Thymus (tissue), 11 donors: ENCODE results near the gene PCSK5. TPM values are rescaled to one million over a fixed set of nuclear protein-coding genes. Genes with fewer than 3 reads are reported as not detected.
"Not testable (repeated sequence)": the region's sequence is repeated elsewhere in the genome, so short reads cannot be mapped to it uniquely, and the experiment has no call there.

Source experiments
- DNase-seq, 9 donors: peaks; one replicate each; pipeline ENCODE4 v3.0.0-alpha.2; 2013; ENCODE audit warnings: low spot score in 9 of 9, low read depth in 6 of 9, missing footprints in 1 of 9
- H3K27ac ChIP-seq, 2 donors: one replicate each; pipeline ENCODE4 v1.5.1; 2013; ENCODE audit warnings: control low read depth in 1 of 2, low read depth in 1 of 2, low read length in 1 of 2, mild to moderate bottlenecking in 1 of 2, moderate library complexity in 1 of 2
- H3K27me3 ChIP-seq, 2 donors: one replicate each; pipeline ENCODE4 v1.5.1; 2013; ENCODE audit warnings: low read length in 1 of 2; ENCODE audit not compliant: control insufficient read depth in 2 of 2, insufficient read depth in 1 of 2
- H3K36me3 ChIP-seq, 2 donors: one replicate each; pipeline ENCODE4 v1.5.1; 2013; ENCODE audit warnings: low read length in 1 of 2, mild to moderate bottlenecking in 1 of 2, moderate library complexity in 1 of 2; ENCODE audit not compliant: control insufficient read depth in 2 of 2, insufficient read depth in 2 of 2
- H3K4me1 ChIP-seq, 2 donors: one replicate each; pipeline ENCODE4 v1.5.1; 2013; ENCODE audit warnings: low read length in 2 of 2; ENCODE audit not compliant: control insufficient read depth in 2 of 2, insufficient read depth in 2 of 2
- H3K4me3 ChIP-seq, 2 donors: one replicate each; pipeline ENCODE4 v1.5.1; 2013; ENCODE audit warnings: low read length in 2 of 2, control low read depth in 1 of 2, mild to moderate bottlenecking in 1 of 2
- H3K9me3 ChIP-seq, 2 donors: one replicate each; pipeline ENCODE4 v1.5.1; 2013; ENCODE audit warnings: low read length in 1 of 2, mild to moderate bottlenecking in 1 of 2; ENCODE audit not compliant: control insufficient read depth in 2 of 2, insufficient read depth in 1 of 2
- WGBS: extraction: QIAGEN DNeasy Blood & Tissue Kit; methylation state at CpG from one replicate; pipeline ENCODE4 v1.1.7; 2013; 5-methylcytosine and 5-hydroxymethylcytosine counted together
- polyA plus RNA-seq: library from polyadenylated mRNA; stranded (reverse); fragments of 200-250 nt; gene quantifications from one replicate; pipeline ENCODE4 v1.2.3, GENCODE V29; 2013
- total RNA-seq: library from RNA; stranded (reverse); fragments of 120-200 nt; gene quantifications from one replicate; pipeline ENCODE4 v1.2.4, GENCODE V29; 2013
- donor health status: healthy.

PCSK5 gene
- total and polyA plus RNA-seq, 2 donors, result 4.1 to 20.1 TPM

DNA sequence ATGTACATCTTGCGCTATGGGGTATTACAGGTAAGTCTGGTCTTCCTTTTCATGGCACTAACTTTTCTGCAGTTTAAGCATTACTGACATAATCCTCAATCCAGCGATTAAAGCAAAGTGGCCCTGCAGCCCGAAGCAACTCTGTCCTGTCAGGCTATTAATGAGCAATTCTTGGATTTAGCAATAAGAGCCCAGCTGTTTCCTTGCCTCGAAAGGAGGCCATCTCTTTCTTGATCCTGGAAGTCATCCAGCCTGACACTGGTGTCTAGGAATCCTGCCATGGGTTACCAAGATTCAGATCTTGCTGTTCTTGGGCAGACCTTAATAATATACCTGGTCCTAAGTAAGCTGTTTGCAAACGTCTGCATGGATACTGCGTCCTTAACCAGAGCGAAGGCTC, 401.8 kb downstream of the PCSK5 start:
- DNase-seq, result no peak

GRCh38 chr9:76292658-76293057, 402.2 kb downstream of the PCSK5 start:
- Histone ChIP-seq H3K36me3 (no peaks in the 10 kb centered on the region), H3K9me3 (no peaks in the 10 kb centered on the region), H3K4me1 (peaks cover 3 to 7% of the 10 kb centered on the region in 2 donors), H3K27ac (no peak overlapping the region), H3K27me3 (no peaks in the 10 kb centered on the region), H3K4me3 (no peak overlapping the region)
- DNase-seq, result no peak
- 76% methylated on average over 5 of the region's 5 CpGs for WGBS

More for the DNA sequence above, 401.8 kb downstream of the PCSK5 start:
- H3K4me1 ChIP-seq, result peaks cover 0 to 4% of the 10 kb centered on the region in 2 donors
- H3K27me3 ChIP-seq, result no peaks in the 10 kb centered on the region
- no peak overlapping the region for H3K27ac ChIP-seq
- no peak overlapping the region for H3K4me3 ChIP-seq
- no peaks in the 10 kb centered on the region for H3K36me3 ChIP-seq
- H3K9me3 ChIP-seq, result no peaks in the 10 kb centered on the region
- WGBS, result 94% methylated on average over 7 of the region's 7 CpGs

DNA sequence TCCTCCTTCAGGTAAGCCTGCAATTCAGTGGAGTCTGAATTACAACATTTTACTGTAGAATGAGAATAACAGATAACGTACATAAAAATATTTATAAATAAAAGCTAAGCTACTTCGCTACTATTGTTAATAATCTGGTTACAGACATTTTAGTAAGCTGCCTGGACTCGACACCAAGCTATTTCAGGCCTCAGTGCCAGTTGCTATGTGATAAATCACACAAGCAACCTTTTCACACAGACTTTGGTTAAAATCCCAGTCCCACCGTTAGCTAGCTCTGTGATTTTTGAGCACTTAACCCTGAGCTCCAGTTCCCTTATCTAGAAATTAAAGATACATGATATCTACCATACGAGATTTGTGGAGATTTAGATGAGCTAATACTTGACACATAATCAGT, 403.8 kb downstream of the PCSK5 start:
- Histone ChIP-seq H3K36me3 (no peaks in the 10 kb centered on the region), H3K4me1 (peaks cover 3 to 12% of the 10 kb centered on the region in 2 donors), H3K4me3 (no peak overlapping the region), H3K9me3 (no peaks in the 10 kb centered on the region), H3K27ac (no peak overlapping the region), H3K27me3 (no peaks in the 10 kb centered on the region)
- no peak for DNase-seq
- WGBS, result 83% methylated on average over 5 of the region's 5 CpGs

- DNase-seq, result no peak
- no peak overlapping the region for H3K4me3 ChIP-seq
- no peaks in the 10 kb centered on the region for H3K27me3 ChIP-seq
- no peaks in the 10 kb centered on the region for H3K9me3 ChIP-seq
- WGBS, result 90% methylated on average over 11 of the region's 11 CpGs
- H3K27ac ChIP-seq, result no peak overlapping the region
- H3K36me3 ChIP-seq, result no peaks in the 10 kb centered on the region
- peaks cover 3 to 12% of the 10 kb centered on the region in 2 donors for H3K4me1 ChIP-seq
These were observed 406.3 kb downstream of the PCSK5 start for GRCh38 chr9:76296561-76297310.

DNA sequence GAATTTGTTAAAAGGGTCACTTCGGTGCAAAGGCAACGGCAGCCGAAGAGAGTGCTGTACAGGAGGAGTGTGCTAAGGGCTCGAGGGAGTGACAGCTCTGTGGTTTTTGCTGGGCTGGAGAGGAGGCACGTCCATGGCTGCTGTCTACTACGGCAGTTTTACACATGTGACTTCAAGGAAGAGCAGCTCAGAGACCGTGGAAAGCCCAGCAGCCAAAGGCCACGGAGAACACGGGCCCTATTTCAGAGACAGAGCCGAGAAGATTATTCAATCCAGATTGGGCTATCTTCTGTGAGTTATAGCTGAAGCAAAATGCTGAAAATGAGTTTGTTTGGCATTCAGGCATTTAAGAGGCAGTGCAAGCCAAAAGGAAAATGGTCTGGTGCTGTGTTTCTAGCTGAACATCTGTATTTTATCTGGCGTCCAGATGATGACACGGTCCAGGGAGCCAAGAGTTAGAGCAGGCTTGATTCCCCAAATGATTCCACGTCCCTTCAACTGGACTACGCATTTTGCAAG, 407.3 kb downstream of the PCSK5 start:
- Histone ChIP-seq H3K27me3 (no peaks in the 10 kb centered on the region), H3K9me3 (no peaks in the 10 kb centered on the region), H3K4me1 (peaks cover 3 to 12% of the 10 kb centered on the region in 2 donors), H3K27ac (peak overlapping the region in 1 of 2 donors; percentile 13), H3K36me3 (no peaks in the 10 kb centered on the region), H3K4me3 (no peak overlapping the region)
- 68% methylated on average over 14 of the region's 14 CpGs for WGBS
- DNase-seq, result peak in 4 of 9 donors; percentile 9 to 48 (median 19)

DNA sequence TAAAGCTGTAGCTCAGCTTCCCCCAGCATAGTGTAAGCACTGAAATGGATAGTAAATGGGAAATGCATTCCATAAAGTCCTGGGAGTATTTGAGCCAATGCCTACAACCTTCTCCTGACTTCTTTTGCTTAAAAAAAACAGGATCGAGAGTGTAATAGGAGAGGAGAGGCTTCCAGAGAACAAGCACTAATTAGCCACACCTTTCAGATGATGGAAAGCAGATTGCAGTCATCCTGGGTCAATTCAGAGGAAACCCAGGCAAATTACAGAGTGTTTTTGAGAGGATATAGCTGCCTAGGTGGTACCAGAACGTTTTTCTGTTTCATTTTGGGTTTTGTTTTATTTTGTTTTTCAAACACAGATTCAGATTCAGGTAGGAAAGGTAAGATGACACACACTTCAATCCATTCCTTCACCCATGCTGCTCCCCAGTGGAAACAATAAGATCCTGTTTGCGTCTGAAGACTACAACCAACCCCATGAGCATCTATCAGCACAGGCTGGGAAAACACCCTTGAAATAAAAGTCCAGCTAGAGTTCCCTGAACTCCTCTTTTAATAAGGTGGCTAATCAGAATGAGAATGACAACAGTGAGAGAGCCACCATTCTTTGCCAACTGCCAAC, 408.2 kb downstream of the PCSK5 start:
- no peak overlapping the region for H3K27ac ChIP-seq
- no peaks in the 10 kb centered on the region for H3K9me3 ChIP-seq
- H3K27me3 ChIP-seq, result no peaks in the 10 kb centered on the region
- no peak overlapping the region for H3K4me3 ChIP-seq
- peaks cover 3 to 12% of the 10 kb centered on the region in 2 donors for H3K4me1 ChIP-seq
- no peaks in the 10 kb centered on the region for H3K36me3 ChIP-seq
- no peak for DNase-seq
- WGBS, result 83% methylated on average over 3 of the region's 3 CpGs

DNA sequence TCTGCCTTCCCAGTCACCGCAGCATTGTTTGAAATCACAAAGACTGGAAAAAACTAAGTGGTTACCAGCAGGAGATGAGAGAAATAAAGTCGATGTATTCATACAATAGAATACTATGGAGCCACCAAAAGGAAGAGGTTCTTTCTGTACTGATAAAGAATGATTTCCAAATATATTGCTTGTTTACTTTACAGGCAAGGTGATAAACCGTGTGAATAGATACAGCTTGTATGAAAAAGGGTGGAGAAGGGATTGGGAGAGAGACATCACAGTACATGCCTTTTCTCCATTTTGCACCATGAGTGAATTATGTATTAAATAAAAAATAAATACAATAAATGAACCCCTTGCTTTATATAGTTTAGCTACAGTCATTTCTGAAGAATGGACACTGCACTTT, 412.1 kb downstream of the PCSK5 start:
- no peaks in the 10 kb centered on the region for H3K36me3 ChIP-seq
- DNase-seq, result no peak

GRCh38 chr9:76302947-76303550, 412.6 kb downstream of the PCSK5 start:
- H3K4me3 ChIP-seq, result no peak overlapping the region
- peaks cover 0 to 2% of the 10 kb centered on the region in 2 donors for H3K4me1 ChIP-seq
- peak in 5 of 9 donors; percentile 14 to 58 (median 28) for DNase-seq
- H3K9me3 ChIP-seq, result no peaks in the 10 kb centered on the region
- no peaks in the 10 kb centered on the region for H3K27me3 ChIP-seq
- H3K27ac ChIP-seq, result no peak overlapping the region
- 48% methylated on average over 3 of the region's 3 CpGs for WGBS
- no peaks in the 10 kb centered on the region for H3K36me3 ChIP-seq

More for the DNA sequence above, 412.1 kb downstream of the PCSK5 start:
- Histone ChIP-seq H3K27me3 (no peaks in the 10 kb centered on the region), H3K4me3 (no peak overlapping the region), H3K4me1 (peaks cover under 1 to 6% of the 10 kb centered on the region in 2 donors), H3K9me3 (no peaks in the 10 kb centered on the region), H3K27ac (no peak overlapping the region)
- 75% methylated on average over 3 of the region's 3 CpGs for WGBS

- H3K4me1 ChIP-seq, H3K27me3 ChIP-seq, H3K4me3 ChIP-seq, DNase-seq, H3K36me3 ChIP-seq, H3K9me3 ChIP-seq, H3K27ac ChIP-seq: not testable (repeated sequence)
- WGBS, result 65% methylated on average over 6 of the region's 7 CpGs
These were observed 416.6 kb downstream of the PCSK5 start for GRCh38 chr9:76307047-76307446.
